Measurements from ENCODE around the gene ASCL2.

ASCL2 gene

DNA sequence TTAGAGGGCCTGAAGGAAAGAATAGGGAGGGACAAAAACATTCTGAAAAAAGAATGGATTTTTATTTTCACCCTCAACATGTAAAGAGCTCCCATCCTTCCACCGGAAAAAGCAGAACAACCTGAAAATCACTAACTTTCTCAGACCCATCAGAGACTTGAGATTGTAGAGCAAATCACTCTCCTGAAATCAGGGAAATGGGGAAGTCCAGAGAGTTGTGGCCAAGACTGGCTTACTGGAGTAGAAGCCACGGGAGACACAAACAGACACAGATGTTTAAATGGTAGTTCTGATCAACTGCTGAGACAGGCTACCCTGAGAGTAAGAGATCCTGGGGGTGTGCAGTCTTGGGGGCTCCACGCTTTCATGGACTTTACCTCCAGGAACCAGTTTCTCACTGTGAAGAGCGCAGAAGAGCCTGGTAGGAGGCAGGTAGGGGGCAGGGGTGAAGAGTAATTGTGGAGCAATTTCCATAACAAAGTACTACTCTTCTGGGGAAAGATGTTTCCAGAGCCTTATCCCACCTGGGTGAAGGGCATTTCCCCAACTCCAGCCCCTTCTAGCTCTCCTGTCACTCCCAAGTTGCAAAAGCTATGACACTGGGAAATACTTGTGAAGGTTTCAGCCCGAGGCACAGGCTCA, 47.1 kb downstream of the ASCL2 start:
- no peak for DNase-seq

GRCh38 chr11:2222451-2222850, 47.9 kb downstream of the ASCL2 start:
- no peak for DNase-seq

GRCh38 chr11:2221591-2221990, 48.8 kb downstream of the ASCL2 start:
- no peak for DNase-seq

DNA sequence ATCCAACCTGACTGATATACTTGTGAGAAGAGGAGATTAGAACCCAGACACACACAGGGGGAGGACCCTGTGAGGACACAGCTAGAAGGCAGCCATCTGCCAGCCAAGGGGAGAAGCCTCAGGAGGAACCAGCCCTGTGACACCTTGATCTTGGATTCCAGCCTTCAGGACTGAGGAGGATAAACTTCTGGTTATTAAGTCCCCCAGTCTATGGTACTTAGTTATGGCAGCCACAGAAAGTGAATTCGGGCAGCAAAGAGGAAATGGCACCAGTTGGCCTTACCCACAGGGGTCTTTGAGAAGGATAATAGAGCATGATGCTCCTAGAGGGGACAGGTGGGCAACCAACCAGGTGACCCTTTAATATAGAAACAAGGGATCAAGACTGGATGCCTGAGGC, 49.4 kb downstream of the ASCL2 start:
- no peak for DNase-seq

- DNase-seq: no peak
Measured at GRCh38 chr11:2220173-2220771, 50.1 kb downstream of the ASCL2 start.

GRCh38 chr11:2219318-2220017, 50.9 kb downstream of the ASCL2 start:
- no peak for DNase-seq

Measured in effector CD4-positive, alpha-beta T cell (primary cell).